ENCODE measurements around the gene MAPKAPK3. TPM values are rescaled to one million over a fixed set of nuclear protein-coding genes. Genes with fewer than 3 reads are reported as not detected.

The MAPKAPK3 gene
- total and polyA plus RNA-seq, 2 donors (not counting 3 experiments of a cell fraction or from before 2014, with no cell fraction given) = 21.3 to 30.5 TPM

DNA sequence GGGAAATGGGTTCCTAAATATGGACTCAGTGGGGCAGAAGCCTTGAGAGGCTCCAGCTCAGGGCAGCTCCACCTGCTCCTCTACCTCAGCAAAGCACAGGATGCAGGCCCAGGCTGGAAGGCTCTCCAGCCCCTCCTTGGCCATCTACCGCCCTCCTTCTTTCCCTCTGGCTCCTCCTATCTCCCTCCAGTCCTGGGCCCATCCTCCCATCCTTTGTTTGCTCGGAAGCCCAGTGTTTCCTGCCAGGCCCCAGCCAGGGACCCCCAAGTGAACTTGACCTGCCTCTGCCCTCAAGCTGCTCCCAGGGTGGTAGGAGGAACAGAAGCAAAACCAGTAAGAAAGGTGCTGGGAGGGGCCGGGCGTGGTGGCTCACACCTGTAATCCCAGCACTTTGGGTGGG, 20.1 kb downstream of the MAPKAPK3 start:
- H3K36me3 ChIP-seq (ENCODE audit: control insufficient read depth in 2 of 2, extremely low read depth in 1 of 2, insufficient read depth in 2 of 2, low read length in 2 of 2) = no peaks in the 10 kb centered on the region
- H3K4me2 ChIP-seq (ENCODE audit: insufficient read depth, low read length) = no peak overlapping the region
- no peak overlapping the region for H3K27ac ChIP-seq (ENCODE audit: insufficient read depth, low read depth, low read length)
- H3K4me3 ChIP-seq (replicated peaks in 1 of 3; ENCODE audit: insufficient read depth in 1 of 3, low read depth in 1 of 3, low read length in 3 of 3) = no peak overlapping the region
- H4K20me1 ChIP-seq (replicated peaks; ENCODE audit: control insufficient read depth, extremely low read depth, insufficient read depth, low read length) = no peaks in the 10 kb centered on the region
- no peaks in the 10 kb centered on the region for H3K9me3 ChIP-seq (replicated peaks; ENCODE audit: control insufficient read depth, insufficient read depth, low read length)
- H3K27me3 ChIP-seq (ENCODE audit: control insufficient read depth in 2 of 2, insufficient read depth in 2 of 2, low read length in 2 of 2) = no peaks in the 10 kb centered on the region
- H3K4me1 ChIP-seq (ENCODE audit: control insufficient read depth, extremely low read depth, insufficient read depth, low read length) = no peaks in the 10 kb centered on the region
- intact Hi-C loops (cut with micrococcal nuclease) (no loop called here), dilution Hi-C loops (cut with MboI; ENCODE audit: extremely low pct_ligation_motif_present, low sequenced_read_pairs) (no loop called here)
- H3K79me2 ChIP-seq (ENCODE audit: control insufficient read depth, insufficient read depth, low read length) = no peaks in the 10 kb centered on the region
- no peak for TF ChIP-seq POLR2AphosphoS5 (IDR thresholded peaks at IDR 0.05; ENCODE audit: insufficient read depth, low read depth, low read length)
- TF ChIP-seq, protein P1, sequence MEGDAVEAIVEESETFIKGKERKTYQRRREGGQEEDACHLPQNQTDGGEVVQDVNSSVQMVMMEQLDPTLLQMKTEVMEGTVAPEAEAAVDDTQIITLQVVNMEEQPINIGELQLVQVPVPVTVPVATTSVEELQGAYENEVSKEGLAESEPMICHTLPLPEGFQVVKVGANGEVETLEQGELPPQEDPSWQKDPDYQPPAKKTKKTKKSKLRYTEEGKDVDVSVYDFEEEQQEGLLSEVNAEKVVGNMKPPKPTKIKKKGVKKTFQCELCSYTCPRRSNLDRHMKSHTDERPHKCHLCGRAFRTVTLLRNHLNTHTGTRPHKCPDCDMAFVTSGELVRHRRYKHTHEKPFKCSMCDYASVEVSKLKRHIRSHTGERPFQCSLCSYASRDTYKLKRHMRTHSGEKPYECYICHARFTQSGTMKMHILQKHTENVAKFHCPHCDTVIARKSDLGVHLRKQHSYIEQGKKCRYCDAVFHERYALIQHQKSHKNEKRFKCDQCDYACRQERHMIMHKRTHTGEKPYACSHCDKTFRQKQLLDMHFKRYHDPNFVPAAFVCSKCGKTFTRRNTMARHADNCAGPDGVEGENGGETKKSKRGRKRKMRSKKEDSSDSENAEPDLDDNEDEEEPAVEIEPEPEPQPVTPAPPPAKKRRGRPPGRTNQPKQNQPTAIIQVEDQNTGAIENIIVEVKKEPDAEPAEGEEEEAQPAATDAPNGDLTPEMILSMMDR (IDR thresholded peaks at IDR 0.05; ENCODE audit: extremely low read depth in 1 of 2, insufficient read depth in 1 of 2, low read depth in 1 of 2, low read length in 2 of 2) = no peak
- no peak for TF ChIP-seq GATA2 (IDR thresholded peaks at IDR 0.05; ENCODE audit: insufficient read depth, insufficient read length, low read depth, low read length)
- TF ChIP-seq JUN (IDR thresholded peaks at IDR 0.05; ENCODE audit: borderline replicate concordance, insufficient read depth, insufficient read length, low read depth) = no peak
- TF ChIP-seq, protein P2, sequence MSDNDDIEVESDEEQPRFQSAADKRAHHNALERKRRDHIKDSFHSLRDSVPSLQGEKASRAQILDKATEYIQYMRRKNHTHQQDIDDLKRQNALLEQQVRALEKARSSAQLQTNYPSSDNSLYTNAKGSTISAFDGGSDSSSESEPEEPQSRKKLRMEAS (IDR thresholded peaks at IDR 0.05; ENCODE audit: insufficient read depth, insufficient read length) = no peak
- no peak for TF ChIP-seq POLR2A (IDR thresholded peaks at IDR 0.05; ENCODE audit: low read depth, low read length)
- TF ChIP-seq FOS (IDR thresholded peaks at IDR 0.05; ENCODE audit: borderline replicate concordance, insufficient read depth, low read length) = no peak
- TF ChIP-seq MYC (IDR thresholded peaks at IDR 0.05; ENCODE audit: low read depth, low read length) = no peak
- no peak for TF ChIP-seq EZH2 (IDR thresholded peaks at IDR 0.05; ENCODE audit: borderline replicate concordance, low read depth, low read length, severe bottlenecking)
- H3K9me1 ChIP-seq (replicated peaks; ENCODE audit: control insufficient read depth, extremely low read depth, insufficient read depth, low read length) = no peaks in the 10 kb centered on the region
- ChIA-PET POLR2A (no interaction called here), CTCF (no interaction called here)
- DNase-seq (ENCODE audit: low read depth, low spot score) (no peak), FAIRE-seq (no peak)
- no peak overlapping the region for H3K9ac ChIP-seq (replicated peaks; ENCODE audit: extremely low read depth, insufficient read depth, low read length)
- no TSS peak for BruUV-seq (replicated peaks)
- H2AFZ ChIP-seq (ENCODE audit: low read depth, low read length) = no peak overlapping the region

Data from endothelial cell of umbilical vein (primary cell).